CD4-positive, alpha-beta T cell treated with Interleukin-6 for 4 hours (primary cell): ENCODE data around the gene C21orf91.

Experiments used
- DNase-seq: peaks from one replicate; pipeline ENCODE4 v3.0.0-alpha.2; 2020; ENCODE audit warnings: mixed read lengths

C21orf91 gene

GRCh38 chr21:17819114-17819876 lies at the start of gene C21orf91:
Gene C21orf91 (minus strand): TSS chr21:17819356. CDS start chr21:17818318, 1,038 bp downstream.
- peak; percentile 91 for DNase-seq

- DNase-seq, result no peak
Measured at GRCh38 chr21:17866590-17866989, 47.4 kb upstream of the C21orf91 start.

GRCh38 chr21:17859661-17860060 lies 40.5 kb upstream of the C21orf91 start:
- DNase-seq, result no peak

- DNase-seq, result no peak
Measured at GRCh38 chr21:17858747-17859146, 39.6 kb upstream of the C21orf91 start.

- no peak for DNase-seq
Measured at GRCh38 chr21:17854745-17855144, 35.6 kb upstream of the C21orf91 start.

- no peak for DNase-seq
Measured at GRCh38 chr21:17853393-17854275, 34.5 kb upstream of the C21orf91 start.

GRCh38 chr21:17848228-17848627 lies 29.1 kb upstream of the C21orf91 start:
- DNase-seq, result no peak

- DNase-seq, result no peak
Measured at GRCh38 chr21:17841103-17841502, 21.9 kb upstream of the C21orf91 start.

- DNase-seq, result no peak
Measured at GRCh38 chr21:17834639-17835354, 15.6 kb upstream of the C21orf91 start.

GRCh38 chr21:17829472-17829871 lies 10.3 kb upstream of the C21orf91 start:
- no peak for DNase-seq

- no peak for DNase-seq
Measured at GRCh38 chr21:17828223-17828622, 9.1 kb upstream of the C21orf91 start.

- no peak for DNase-seq
Measured at GRCh38 chr21:17823846-17824245, 4.7 kb upstream of the C21orf91 start.

GRCh38 chr21:17821121-17821520 lies 2.0 kb upstream of the C21orf91 start:
- DNase-seq, result no peak

GRCh38 chr21:17819877-17820229 lies 697 bp upstream of the C21orf91 start:
- no peak for DNase-seq

- DNase-seq, result peak; percentile 66
Measured at GRCh38 chr21:17818186-17819113, 706 bp downstream of the C21orf91 start.

GRCh38 chr21:17813353-17813752 lies 5.8 kb downstream of the C21orf91 start:
- no peak for DNase-seq

- no peak for DNase-seq
Measured at GRCh38 chr21:17805966-17806365, 13.2 kb downstream of the C21orf91 start.

- DNase-seq, result no peak
Measured at GRCh38 chr21:17803536-17803935, 15.6 kb downstream of the C21orf91 start.

GRCh38 chr21:17802572-17802971 lies 16.6 kb downstream of the C21orf91 start:
- DNase-seq, result no peak

- no peak for DNase-seq
Measured at GRCh38 chr21:17799414-17800164, 19.6 kb downstream of the C21orf91 start.

GRCh38 chr21:17798796-17799195 lies 20.4 kb downstream of the C21orf91 start:
- no peak for DNase-seq
